ENCODE results near the gene CAGE1.

DNA sequence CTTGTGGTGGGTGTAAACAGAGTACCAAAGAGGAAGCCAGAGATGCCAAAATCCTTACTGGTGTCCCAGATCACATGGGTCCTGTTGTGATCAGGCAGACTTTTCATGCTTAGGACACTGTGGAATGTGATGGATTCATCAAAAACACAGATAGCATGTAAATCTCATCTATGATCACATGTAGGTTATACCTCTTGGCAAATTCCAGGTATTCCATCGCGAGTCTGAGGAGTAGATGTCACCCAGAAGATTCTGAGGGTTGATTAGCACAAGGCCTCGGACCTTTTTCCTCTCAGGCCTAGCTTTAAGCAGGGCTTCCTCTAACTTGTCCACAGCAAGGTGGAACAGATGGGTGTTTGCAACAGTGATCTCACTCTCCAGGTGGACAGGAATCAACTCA is 48.3 kb downstream of the CAGE1 start:
- TF ChIP-seq POLR2A (IDR thresholded peaks at IDR 0.05; ENCODE audit: low read length) (no peak), SMC3 (IDR thresholded peaks at IDR 0.05) (no peak), RARB (CRISPR knock-in tag; IDR thresholded peaks at IDR 0.05) (no peak), SREBF2 (IDR thresholded peaks at IDR 0.05) (no peak), MAZ (IDR thresholded peaks at IDR 0.05; ENCODE audit: borderline replicate concordance, low read depth, low read length) (no peak), EP300 (IDR thresholded peaks at IDR 0.05) (no peak)
- TF ChIP-seq, protein P1, sequence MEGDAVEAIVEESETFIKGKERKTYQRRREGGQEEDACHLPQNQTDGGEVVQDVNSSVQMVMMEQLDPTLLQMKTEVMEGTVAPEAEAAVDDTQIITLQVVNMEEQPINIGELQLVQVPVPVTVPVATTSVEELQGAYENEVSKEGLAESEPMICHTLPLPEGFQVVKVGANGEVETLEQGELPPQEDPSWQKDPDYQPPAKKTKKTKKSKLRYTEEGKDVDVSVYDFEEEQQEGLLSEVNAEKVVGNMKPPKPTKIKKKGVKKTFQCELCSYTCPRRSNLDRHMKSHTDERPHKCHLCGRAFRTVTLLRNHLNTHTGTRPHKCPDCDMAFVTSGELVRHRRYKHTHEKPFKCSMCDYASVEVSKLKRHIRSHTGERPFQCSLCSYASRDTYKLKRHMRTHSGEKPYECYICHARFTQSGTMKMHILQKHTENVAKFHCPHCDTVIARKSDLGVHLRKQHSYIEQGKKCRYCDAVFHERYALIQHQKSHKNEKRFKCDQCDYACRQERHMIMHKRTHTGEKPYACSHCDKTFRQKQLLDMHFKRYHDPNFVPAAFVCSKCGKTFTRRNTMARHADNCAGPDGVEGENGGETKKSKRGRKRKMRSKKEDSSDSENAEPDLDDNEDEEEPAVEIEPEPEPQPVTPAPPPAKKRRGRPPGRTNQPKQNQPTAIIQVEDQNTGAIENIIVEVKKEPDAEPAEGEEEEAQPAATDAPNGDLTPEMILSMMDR (IDR thresholded peaks at IDR 0.05) = no peak
- TF ChIP-seq, protein P2, sequence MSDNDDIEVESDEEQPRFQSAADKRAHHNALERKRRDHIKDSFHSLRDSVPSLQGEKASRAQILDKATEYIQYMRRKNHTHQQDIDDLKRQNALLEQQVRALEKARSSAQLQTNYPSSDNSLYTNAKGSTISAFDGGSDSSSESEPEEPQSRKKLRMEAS (IDR thresholded peaks at IDR 0.05) = no peak
- TF ChIP-seq, protein P3, sequence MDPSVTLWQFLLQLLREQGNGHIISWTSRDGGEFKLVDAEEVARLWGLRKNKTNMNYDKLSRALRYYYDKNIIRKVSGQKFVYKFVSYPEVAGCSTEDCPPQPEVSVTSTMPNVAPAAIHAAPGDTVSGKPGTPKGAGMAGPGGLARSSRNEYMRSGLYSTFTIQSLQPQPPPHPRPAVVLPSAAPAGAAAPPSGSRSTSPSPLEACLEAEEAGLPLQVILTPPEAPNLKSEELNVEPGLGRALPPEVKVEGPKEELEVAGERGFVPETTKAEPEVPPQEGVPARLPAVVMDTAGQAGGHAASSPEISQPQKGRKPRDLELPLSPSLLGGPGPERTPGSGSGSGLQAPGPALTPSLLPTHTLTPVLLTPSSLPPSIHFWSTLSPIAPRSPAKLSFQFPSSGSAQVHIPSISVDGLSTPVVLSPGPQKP (IDR thresholded peaks at IDR 0.05; ENCODE audit: low read depth, low read length) = no peak

Data from A549 (cell line).